Ovary (tissue), 3 donors: ENCODE data around the gene ANXA11.

Experiments
- POLR2A ChIP-seq: fragments of 450-650 bp; IDR thresholded peaks from one replicate; pipeline ENCODE4 v1.6.1; 2017; ENCODE audit warnings: antibody characterized with exemption, mild to moderate bottlenecking, moderate library complexity
- TF ChIP-seq, protein P1 (sequence below), 3 donors: fragments of 450-650 bp in 2 of 3; fragments of 200-600 bp in 1 of 3; IDR thresholded peaks; one replicate each; pipeline versions ENCODE4 v1.5.1 to v1.8.0; 2016 to 2022; ENCODE audit warnings: antibody characterized with exemption in 3 of 3, mild to moderate bottlenecking in 1 of 3
- donor health status: DM: no; HTN: no; CAD: no.

GRCh38 chr10:80203835-80204676 lies 1.3 kb downstream of the ANXA11 start:
- TF ChIP-seq, protein P1, sequence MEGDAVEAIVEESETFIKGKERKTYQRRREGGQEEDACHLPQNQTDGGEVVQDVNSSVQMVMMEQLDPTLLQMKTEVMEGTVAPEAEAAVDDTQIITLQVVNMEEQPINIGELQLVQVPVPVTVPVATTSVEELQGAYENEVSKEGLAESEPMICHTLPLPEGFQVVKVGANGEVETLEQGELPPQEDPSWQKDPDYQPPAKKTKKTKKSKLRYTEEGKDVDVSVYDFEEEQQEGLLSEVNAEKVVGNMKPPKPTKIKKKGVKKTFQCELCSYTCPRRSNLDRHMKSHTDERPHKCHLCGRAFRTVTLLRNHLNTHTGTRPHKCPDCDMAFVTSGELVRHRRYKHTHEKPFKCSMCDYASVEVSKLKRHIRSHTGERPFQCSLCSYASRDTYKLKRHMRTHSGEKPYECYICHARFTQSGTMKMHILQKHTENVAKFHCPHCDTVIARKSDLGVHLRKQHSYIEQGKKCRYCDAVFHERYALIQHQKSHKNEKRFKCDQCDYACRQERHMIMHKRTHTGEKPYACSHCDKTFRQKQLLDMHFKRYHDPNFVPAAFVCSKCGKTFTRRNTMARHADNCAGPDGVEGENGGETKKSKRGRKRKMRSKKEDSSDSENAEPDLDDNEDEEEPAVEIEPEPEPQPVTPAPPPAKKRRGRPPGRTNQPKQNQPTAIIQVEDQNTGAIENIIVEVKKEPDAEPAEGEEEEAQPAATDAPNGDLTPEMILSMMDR (IDR thresholded peaks at IDR 0.05): no peak
- TF ChIP-seq POLR2A: no peak
